GM19467 (cell line): Measurements from ENCODE around the gene DNAJC6.
"Not testable (repeated sequence)": the region's sequence is repeated elsewhere in the genome, so short reads cannot be mapped to it uniquely, and the experiment has no call there.

ENCODE experiments used
- ATAC-seq: cut with Tn5 transposase; IDR thresholded peaks from one replicate; pipeline ENCODE4 v1.9.1; 2021; ENCODE audit warnings: mild to moderate bottlenecking, moderate library complexity; ENCODE audit not compliant: unreplicated experiment

DNAJC6 gene

DNA sequence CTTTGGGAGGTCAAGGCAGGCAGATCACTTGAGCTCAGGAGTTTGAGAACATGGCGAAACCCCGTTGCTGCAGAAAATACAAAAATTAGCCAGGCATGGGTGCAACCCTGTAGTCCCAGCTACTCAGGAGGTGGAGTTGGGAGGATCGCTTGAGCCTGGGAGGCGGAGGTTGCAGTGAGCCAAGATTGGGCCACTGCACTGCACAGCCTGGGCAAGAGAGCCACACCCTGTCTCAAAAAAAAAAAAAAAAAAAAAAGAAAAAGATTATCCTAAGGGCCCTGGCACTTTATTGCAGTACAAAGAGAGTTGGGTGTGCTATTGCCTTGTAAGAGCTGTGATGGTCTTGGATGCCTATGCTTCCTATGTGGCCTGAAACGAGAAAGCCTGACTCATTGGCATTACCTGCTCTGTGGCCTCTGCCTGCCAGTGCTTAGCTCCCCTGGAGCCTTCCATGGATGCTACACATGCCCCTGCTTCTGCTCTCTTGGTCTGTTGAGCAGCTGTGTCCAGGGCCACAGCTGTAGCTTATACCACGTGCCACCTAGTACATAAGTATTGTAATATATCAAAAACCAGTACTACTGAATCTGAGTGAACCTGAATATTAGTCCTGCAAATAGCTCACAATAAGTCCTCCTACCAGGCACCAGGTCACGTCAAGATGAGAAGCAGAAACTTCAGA is 45.8 kb downstream of the DNAJC6 start:
- no peak for ATAC-seq

DNA sequence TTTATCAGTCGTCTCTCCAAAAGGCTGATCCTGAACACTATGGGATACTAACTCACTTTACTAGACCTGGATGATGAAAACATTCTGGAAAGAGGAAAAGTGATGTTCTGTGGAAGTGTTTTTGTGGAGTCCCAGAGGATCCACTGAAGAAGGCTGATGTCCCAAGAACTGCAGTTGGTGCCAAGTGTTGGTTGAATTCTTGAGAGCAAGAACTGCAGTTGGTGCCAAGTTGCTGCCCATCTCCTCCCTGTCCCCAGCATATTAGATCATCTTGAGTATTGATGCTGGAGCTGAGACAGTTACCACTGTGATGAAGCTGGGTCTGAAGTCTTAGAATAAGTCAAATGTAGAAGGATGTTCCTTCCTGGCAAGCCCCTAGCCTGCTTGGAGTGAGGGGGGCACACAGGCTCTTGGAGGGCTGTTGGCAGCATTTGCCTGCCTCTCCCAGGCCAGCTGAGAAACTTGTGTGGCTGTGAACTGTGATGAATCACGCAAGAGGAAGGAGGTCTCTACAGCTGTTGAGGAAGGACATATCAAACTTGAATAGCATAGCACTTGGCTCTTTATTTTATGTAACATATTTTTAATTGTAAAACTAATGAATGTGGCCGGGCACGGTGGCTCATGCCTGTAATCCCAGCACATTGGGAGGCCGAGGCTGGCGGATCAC is 48.1 kb downstream of the DNAJC6 start:
- no peak for ATAC-seq

DNA sequence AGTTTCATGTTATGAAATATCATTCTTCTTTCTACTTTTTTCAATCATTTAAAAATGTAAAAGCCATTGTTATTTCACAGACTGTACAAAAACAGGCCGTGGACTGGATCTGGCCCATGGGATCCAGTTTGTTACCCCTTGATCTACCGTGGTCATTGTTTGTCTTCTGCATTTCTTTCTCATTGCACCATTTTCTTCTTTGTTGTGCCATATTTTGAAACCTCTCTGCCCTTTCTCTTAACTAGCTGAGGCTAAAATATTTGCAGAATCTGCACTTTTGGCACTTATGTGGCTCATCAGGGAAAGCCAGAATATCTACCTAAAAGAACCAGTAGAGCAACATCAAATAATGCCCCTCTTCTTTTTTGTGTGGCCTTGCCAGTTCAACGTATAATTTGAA is 50.5 kb downstream of the DNAJC6 start:
- no peak for ATAC-seq

DNA sequence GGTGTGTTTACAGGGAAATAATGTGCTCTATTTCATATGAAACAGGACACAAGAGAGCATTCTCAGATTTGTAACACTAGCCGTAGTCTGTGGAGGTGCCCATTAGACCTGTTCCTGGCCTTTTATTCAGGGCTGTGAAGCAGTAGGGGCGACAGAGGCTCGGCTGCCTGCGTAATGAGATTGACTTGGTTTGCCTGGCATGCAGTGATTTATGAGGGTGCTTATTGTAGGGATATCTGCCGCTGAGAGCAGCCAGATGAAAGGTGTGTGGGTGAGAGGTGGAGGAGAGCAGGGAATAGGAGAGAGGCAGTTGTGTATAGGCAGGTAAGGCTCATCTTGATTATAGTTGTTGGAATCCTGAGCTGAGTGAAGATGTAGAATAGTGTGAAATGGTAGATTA is 51.3 kb downstream of the DNAJC6 start:
- no peak for ATAC-seq

DNA sequence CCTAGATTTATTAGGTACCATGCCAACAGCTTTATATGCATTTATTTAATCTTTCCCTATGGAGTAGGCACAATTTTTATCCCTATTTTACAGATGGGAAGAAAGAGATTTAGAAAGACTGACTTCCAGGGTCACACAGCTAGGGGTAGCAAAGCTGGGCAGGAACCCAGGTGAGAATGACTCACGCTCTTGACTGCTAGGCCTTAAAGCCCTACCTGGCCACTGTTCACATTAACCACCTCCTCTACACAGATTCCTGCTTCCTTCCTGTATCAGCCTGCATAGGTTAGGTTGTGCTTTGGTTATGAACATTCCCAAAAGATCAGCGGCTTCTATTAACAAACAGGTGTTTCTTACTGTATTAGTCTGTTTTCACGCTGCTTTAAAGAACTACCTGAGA is 53.2 kb downstream of the DNAJC6 start:
- no peak for ATAC-seq

DNA sequence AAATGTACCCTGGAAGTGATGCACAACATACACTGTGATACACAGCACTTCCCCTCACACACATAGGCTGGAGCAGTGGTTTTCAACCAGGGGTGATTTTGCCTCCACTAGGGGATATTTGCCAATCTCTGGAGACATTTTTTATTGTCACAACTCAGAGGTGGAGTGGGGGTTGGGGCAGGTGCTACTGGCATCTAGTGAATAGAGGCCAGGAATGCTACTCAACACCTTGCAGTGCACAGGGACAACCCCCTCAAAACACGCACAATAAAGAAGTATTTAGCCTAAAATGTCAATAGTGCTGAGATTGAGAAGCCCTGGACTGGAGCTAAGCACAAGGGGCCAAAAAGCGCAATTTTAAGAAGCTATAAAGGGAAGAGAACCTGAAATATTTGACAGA is 54.1 kb downstream of the DNAJC6 start:
- no peak for ATAC-seq

DNA sequence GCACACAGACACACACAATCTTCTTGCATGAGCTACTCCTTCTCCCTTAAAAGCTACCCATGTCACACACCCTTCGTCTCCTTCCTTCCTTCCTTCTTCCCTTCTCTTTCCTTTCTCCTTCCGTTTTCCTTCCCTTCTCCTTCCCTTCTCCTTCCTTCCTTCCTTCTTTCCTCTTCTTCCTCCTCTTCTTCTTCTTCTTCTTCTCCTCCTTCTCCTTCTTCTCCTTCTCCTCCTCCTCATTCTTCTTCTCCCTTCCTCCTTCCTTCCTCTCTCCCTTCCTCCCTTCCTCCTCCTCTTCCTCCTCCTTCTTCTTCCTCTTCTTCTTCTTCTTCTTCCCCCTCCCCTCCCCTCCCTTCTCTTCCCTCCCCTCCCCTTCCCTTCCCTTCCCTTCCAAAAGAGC is 59.1 kb downstream of the DNAJC6 start:
- ATAC-seq = no peak

DNA sequence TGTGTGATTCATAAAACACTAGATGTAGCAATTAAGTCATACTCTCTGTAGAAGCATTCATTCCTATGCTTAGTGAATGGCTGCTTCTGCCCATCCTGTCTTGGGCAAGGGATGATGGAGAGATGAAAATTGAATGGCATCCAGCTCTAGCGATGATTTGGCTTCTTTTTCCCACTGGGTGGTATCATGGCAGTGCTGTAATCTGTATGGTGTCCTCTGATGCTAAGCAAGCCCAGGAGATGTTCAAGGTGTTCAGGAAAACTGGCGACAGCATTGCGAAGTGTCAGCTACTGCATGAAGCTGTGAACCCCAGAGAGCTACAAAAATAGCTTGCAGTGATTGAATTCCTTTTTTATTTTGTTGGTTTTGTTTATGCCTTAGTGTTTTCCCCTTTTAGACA is 62.2 kb downstream of the DNAJC6 start:
- no peak for ATAC-seq

DNA sequence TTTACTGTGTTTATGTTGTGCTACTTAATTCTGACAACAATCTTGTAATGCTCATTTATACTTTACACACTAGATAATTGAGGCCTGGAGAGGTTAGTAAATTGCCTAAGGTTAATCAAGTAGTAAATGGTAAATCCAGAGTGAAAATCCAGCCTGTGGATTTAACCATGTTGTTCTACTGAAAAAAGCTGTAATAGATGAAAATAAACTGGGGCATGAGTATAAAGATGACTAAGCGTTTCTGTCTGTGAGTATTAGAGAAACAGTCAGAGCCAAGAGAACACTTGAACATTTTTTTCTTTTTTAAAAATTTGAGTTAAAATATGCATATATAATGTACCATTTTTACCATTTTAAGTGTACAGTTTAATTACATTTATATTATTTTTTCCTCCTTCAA is 63.2 kb downstream of the DNAJC6 start:
- no peak for ATAC-seq

DNA sequence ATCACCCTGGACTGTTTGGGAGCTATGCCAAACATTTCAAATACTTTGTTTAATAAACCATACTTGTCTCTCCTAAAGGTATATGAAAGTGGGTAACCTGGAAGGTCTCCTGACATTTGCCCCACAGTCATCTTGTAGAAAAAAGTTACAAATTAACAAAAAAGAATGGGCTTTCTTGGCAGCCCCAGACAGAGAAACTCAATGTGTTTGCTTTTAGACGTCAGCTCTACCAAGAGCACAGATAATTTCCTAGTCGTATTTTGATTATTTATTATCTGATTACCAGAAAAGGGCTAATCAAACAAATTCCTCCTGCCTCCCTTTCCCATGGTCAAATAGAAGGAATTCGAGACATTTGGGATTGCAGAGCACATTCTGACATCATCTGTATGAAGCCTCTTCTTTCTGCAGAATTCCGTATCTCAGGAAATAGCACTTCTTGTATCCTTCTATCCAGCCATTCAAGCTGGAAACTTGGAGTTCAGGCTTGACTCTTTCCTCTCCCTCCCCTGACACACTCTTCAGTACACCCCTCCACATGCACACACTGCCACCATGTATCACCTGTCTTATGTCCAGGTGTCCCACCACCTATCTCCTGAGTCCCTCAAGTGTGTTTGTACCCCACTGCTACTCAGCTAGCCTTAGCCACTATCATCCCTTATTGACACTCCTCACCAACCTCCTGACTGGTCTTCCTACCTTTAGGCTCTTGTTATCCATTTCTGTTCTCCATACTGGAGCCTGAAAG is 68.3 kb downstream of the DNAJC6 start:
- ATAC-seq = no peak

DNA sequence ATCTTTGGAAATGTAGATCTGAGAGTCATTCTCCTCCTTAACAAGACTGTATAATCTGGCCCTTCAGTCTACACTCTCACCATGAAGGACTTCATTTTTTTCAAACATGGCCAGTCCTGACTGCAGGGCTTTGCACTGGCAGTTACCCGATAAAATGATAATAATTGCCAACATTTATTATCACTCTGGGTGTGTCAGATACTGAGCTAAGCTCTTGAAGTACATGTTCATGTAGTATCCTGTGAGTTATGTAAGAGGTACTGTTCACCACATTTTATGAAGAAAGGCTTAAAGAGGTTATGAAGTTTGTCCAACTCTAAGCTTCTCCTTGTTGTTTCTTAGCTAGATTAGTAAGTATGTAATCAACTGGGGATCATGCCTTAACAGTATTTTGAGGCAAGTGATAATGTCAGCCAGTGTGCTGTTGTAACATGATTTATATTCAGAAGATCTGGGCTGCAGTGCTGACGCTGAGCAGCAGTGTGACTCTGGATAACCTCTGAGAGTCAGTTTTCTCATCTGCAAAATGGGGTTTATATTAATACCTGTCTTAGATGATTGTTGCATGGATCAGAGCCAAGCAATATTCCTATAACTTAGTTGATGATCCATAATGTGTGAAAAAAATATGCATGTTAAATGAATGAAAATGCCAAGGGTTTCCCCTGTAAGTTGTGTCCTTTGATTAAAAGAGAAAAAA is 69.1 kb downstream of the DNAJC6 start:
- ATAC-seq = no peak

DNA sequence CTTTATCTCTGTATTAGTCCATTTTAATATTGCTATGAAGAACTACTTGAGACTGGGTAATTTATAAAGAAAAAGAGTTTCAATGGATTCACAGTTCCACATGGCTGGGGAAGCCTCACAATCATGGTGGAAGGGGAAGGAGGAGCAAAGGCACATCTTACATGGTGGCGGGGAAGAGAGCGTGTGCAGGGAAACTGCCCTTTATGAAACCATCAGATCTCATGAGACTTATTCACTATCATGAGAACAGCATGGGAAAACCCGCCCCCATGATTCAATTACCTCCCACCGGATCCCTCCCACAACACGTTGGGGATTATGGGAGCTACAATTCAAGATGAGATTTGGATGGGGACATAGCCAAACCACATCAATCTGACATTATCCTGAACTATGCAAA is 75.1 kb downstream of the DNAJC6 start:
- ATAC-seq = not testable (repeated sequence)

DNA sequence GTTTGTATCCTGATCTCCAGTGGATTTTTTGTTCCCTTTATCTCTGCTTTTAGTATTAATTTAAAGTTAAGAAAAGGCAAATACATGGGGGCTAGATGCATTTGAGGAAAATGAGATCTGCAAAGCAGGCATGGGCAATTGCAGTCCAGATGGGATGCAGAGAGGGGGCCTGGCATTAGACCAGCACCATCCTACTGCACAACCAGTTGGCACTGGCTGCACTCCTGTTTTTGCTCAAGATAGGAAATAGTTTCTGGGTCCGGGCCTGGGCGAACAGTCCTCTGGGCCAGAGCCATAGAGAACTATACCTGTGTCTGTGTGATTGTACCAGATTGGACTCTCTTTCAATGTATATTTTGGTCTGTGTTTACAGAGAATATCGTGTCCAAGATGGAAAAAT is 77.1 kb downstream of the DNAJC6 start:
- ATAC-seq = no peak

DNA sequence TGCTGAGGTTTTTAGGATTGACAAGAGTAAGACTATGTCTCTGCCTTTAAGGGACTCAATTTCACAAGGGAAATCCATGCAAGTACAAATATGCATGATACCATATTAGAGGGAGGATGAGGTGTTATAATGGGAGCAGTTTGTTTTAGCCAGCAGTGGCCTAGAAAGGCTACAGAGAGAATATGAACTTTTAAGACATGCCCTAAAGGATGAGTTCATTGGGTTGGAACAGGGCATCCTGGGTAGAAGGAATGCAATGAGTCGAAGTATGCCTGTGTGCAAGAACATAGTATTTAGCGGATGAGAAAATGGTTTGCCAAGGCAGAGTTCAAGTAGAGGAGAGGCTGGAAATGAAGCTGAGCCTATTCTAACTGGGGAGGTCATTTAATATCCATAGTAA is 78.5 kb downstream of the DNAJC6 start:
- no peak for ATAC-seq

DNA sequence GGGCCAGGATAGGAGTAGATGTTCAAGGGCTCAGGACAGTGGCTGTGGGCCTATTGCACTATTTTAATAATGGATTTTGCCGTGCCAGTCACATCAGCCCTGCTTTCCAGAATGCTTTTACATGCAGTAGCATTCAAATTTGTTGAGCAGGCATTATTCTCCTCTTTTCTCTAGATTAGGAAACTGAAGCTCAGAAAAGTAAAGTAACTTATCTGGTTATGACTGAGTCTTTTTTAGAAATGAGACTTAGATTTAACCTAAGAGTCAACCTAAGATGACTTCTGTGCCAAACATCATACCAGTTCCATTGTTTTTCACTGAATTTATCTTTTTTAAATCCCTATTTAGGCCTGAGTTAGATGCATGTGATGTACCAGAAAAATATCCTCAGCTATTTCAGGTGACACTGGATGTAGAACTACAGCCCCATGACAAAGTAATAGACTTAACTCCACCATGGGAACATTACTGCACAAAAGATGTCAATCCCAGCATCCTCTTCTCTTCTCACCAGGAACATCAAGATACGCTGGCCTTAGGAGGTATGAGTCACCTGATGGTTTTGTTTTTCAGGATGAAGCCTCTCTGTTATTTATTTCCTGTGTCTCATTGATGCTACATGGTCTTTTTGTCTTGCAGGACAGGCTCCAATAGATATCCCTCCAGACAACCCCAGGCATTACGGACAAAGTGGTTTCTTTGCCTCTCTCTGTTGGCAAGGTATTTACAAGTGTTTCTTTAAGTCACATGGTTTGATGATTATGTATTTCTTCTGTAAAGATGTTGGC is 79.8 kb downstream of the DNAJC6 start:
- no peak for ATAC-seq

DNA sequence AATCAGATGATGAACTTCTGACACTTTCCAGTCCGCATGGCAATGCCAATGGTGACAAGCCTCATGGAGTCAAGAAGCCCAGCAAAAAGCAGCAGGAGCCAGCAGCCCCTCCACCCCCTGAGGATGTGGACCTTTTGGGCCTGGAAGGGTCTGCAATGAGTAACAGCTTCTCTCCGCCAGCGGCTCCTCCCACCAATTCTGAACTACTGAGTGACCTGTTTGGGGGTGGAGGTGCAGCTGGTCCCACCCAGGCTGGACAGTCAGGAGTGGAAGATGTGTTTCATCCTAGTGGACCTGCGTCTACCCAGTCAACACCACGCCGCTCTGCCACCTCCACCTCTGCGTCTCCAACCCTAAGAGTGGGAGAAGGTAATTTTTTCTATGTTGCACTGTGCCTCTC is 83.2 kb downstream of the DNAJC6 start:
- ATAC-seq = no peak

DNA sequence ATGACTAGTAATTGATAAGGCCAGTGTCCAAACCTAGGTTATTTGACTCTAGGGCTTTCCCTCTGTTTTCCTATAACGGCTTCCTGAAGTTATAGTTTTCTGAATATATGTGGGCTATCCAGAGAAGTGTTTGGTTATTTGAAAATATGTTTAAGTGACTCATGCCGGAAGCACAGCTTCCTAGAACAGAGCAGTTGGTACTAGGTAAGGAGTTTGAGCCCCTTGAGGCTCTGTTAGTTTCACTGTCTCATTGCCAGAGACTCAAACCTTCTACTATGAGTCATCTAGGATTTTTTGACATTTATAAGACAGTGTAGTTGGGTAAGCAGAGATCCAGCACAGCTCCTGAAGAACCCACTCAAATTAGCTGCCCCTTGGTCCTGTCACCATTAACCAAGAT is 84.0 kb downstream of the DNAJC6 start:
- no peak for ATAC-seq

DNA sequence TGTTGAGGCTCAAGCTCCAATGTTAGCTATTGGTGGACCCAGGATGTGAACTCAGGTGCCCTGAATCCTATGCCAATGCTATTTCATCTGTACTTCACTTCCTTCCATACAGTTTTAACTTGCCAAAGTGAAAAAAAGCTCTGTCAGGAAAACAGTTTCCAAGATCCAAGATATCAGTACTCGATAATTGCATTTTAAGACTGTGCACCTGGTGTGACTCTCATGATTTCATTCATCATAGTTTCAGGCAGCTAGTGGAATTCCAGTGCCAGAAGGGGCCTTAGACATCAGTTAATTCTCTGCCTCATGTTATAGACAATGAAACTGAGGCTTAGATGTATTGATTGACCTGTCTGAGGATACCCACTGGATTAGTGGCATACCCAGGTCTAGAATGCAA is 84.6 kb downstream of the DNAJC6 start:
- ATAC-seq = no peak

DNA sequence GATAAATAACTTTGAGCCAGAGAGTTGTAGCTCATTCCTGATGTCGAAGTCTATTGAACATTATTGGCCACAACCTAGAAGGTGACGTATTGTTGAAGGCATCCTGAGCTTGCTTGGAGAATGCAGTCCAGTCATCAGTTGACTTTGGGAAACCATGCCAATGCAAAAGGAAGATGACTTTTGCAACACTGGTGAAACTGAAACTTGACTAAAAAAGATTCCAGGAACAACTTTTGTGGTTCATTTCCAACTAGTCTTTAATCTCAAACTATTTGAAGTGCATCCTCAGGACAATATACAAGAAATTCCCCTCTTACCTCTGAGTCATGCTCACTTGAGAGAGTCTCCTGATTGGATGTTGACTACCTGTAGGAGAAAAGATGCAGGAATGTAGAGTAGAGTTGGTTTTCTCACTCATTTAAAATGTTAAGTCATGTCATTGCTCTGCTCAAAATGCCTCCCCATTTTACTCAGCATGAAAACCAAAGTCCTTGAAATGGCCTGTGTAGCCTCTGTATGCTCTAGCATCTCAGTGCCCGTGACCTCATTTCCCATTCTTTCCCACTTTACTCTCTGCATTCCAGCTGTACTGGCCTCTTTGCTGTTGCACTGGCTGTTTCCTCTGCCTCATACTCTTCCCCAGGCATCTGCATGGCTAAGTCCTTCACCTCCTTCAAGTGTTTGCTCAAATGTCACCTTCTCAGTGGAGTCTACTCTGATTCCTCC is 86.7 kb downstream of the DNAJC6 start:
- ATAC-seq = no peak

DNA sequence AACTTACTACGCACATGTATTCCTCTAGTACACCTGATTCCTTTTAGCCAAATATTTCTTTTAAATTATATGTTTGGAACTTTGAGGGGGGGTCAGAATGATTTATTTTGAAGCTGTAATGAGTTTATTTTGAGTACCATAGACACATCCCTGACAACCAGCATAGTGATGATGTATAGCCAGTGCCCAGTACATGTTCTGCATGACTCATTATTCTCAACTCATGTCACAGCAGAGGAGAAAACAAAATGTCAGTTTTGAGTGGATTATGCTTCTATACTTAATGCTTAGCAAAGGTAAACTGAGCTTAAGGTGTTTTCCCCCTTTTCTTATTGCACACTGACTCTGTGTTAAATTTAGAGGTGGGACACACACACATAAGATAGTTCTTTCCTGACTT is 88.7 kb downstream of the DNAJC6 start:
- no peak for ATAC-seq
